Stimulated activated CD4-positive, alpha-beta T cell treated with anti-CD3 and anti-CD28 coated beads, Interleukin-12 subunit alpha, Interleukin-12 subunit beta, amount 100 ng/mL, for 4 hours (primary cell): ENCODE data around the gene AFF3.

Source experiments
- DNase-seq: peaks from one replicate; pipeline ENCODE4 v3.0.0-alpha.2; 2020

The AFF3 gene

GRCh38 chr2:99816908-99817307 is 325.5 kb downstream of the AFF3 start:
- DNase-seq = no peak

- DNase-seq = no peak
These were observed 330.0 kb downstream of the AFF3 start for GRCh38 chr2:99812426-99812825.

- DNase-seq = no peak
These were observed 330.8 kb downstream of the AFF3 start for GRCh38 chr2:99811544-99811943.

GRCh38 chr2:99810225-99810624 is 332.2 kb downstream of the AFF3 start:
- no peak for DNase-seq

- no peak for DNase-seq
These were observed 333.0 kb downstream of the AFF3 start for GRCh38 chr2:99809259-99809900.

- DNase-seq = no peak
These were observed 333.8 kb downstream of the AFF3 start for GRCh38 chr2:99808361-99809200.

- DNase-seq = no peak
These were observed 335.6 kb downstream of the AFF3 start for GRCh38 chr2:99806758-99807157.

- no peak for DNase-seq
These were observed 336.4 kb downstream of the AFF3 start for GRCh38 chr2:99805930-99806476.

GRCh38 chr2:99803846-99804245 is 338.5 kb downstream of the AFF3 start:
- no peak for DNase-seq

- DNase-seq = no peak
These were observed 339.7 kb downstream of the AFF3 start for GRCh38 chr2:99802734-99803133.

GRCh38 chr2:99801327-99801901 is 341.0 kb downstream of the AFF3 start:
- DNase-seq = no peak

GRCh38 chr2:99797475-99797874 is 344.9 kb downstream of the AFF3 start:
- DNase-seq = no peak

GRCh38 chr2:99794414-99794813 is 348.0 kb downstream of the AFF3 start:
- no peak for DNase-seq

GRCh38 chr2:99793022-99793421 is 349.4 kb downstream of the AFF3 start:
- no peak for DNase-seq

GRCh38 chr2:99789849-99790248 is 352.5 kb downstream of the AFF3 start:
- no peak for DNase-seq

GRCh38 chr2:99787769-99788382 is 354.5 kb downstream of the AFF3 start:
- DNase-seq = no peak

- no peak for DNase-seq
These were observed 355.6 kb downstream of the AFF3 start for GRCh38 chr2:99786636-99787390.

- DNase-seq = no peak
These were observed 357.4 kb downstream of the AFF3 start for GRCh38 chr2:99784946-99785345.

GRCh38 chr2:99784282-99784681 is 358.1 kb downstream of the AFF3 start:
- DNase-seq = no peak

- no peak for DNase-seq
These were observed 362.1 kb downstream of the AFF3 start for GRCh38 chr2:99780276-99780675.

GRCh38 chr2:99779276-99779675 is 363.1 kb downstream of the AFF3 start:
- DNase-seq = no peak

GRCh38 chr2:99777656-99778290 is 364.6 kb downstream of the AFF3 start:
- DNase-seq = no peak
